ENCODE results near the gene PER3. TPM values are rescaled to one million over a fixed set of nuclear protein-coding genes. Genes with fewer than 3 reads are reported as not detected.

The PER3 gene
- total RNA-seq, 1 experiment from 2014 or later, result 4.3 TPM

- intact Hi-C loops (cut with micrococcal nuclease), result no loop called here
- Histone ChIP-seq H2AFZ (ENCODE audit: low read length) (no peak overlapping the region), H3K9me2 (replicated peaks; ENCODE audit: low read length) (no peaks in the 10 kb centered on the region), H3K27ac (ENCODE audit: low read length) (no peak overlapping the region), H3K4me2 (ENCODE audit: low read length) (no peak overlapping the region), H3K4me3 (ENCODE audit: low read length) (no peak overlapping the region), H3K27me3 (ENCODE audit: low read length) (no peaks in the 10 kb centered on the region), H3K36me3 (ENCODE audit: low read depth, low read length) (no peaks in the 10 kb centered on the region), H3K9me3 (ENCODE audit: low read length) (no peaks in the 10 kb centered on the region), H3F3A (ENCODE audit: low read length, unreplicated experiment) (no peaks in the 10 kb centered on the region), H4K20me1 (ENCODE audit: low read length) (no peaks in the 10 kb centered on the region), H3K79me2 (ENCODE audit: low read length) (no peaks in the 10 kb centered on the region), H3K4me1 (ENCODE audit: insufficient read depth, low read length) (no peaks in the 10 kb centered on the region), H3K9ac (ENCODE audit: low read length) (no peak overlapping the region)
- ChIA-PET CTCF (no interaction called here), POLR2A (ENCODE audit: unreplicated experiment) (no interaction called here)
- TF ChIP-seq CTCF (conservative IDR thresholded peaks at IDR 0.05; ENCODE audit: low read depth, low read length) (no peak), EZH2 (IDR thresholded peaks at IDR 0.05; ENCODE audit: low read length, unreplicated experiment) (no peak), EZH2phosphoT487 (IDR thresholded peaks at IDR 0.05; ENCODE audit: borderline replicate concordance, low read length) (no peak)
- ATAC-seq (no peak), DNase-seq (no peak)
- BruUV-seq (replicated peaks), result no TSS peak
Observed at GRCh38 chr1:7862211-7863060, 78.3 kb downstream of the PER3 start.

DNA sequence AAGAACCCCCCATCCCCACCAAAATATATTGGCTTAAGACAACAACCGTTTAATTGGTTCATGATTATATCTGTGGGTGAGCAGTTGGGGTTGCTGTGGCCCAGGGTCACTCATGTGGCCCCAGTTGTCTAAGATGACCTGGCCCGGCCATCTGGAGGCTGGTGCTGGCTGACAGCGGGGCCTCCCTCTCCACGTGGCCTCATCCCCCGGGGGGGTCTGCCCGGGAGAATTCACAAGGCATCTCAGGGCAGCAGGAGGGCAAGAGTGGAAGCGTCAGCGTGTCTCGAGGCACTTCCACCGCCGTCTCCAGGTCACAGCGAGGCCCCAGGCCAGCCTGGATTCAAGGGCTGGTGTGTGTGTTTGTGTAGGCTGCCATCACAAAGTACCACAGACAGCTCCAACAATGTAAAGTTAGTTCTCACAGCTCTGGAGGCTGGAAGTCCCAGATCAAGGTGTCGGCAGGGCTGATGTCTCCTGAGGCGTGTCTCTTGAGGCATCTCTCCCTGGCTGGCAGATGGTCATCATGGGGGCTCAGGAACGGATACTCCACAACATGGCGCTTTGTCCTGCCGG, 79.8 kb downstream of the PER3 start:
- Histone ChIP-seq H3K79me2 (ENCODE audit: low read length) (no peaks in the 10 kb centered on the region), H3K9me3 (ENCODE audit: low read length) (no peaks in the 10 kb centered on the region), H3K4me1 (ENCODE audit: insufficient read depth, low read length) (peaks cover 1% of the 10 kb centered on the region; the same call in 1 of the 2 replicates), H3K9me2 (replicated peaks; ENCODE audit: low read length) (no peaks in the 10 kb centered on the region), H3F3A (ENCODE audit: low read length, unreplicated experiment) (no peaks in the 10 kb centered on the region), H2AFZ (ENCODE audit: low read length) (no peak overlapping the region), H3K4me2 (ENCODE audit: low read length) (no peak overlapping the region), H3K36me3 (ENCODE audit: low read depth, low read length) (no peaks in the 10 kb centered on the region), H3K27me3 (ENCODE audit: low read length) (no peaks in the 10 kb centered on the region), H3K27ac (ENCODE audit: low read length) (no peak overlapping the region), H3K9ac (ENCODE audit: low read length) (no peak overlapping the region), H4K20me1 (ENCODE audit: low read length) (no peaks in the 10 kb centered on the region), H3K4me3 (ENCODE audit: low read length) (no peak overlapping the region)
- BruUV-seq (replicated peaks), result no TSS peak
- POLR2A ChIA-PET (ENCODE audit: unreplicated experiment), result no interaction called here
- ATAC-seq, result no peak
- no peak for DNase-seq
- TF ChIP-seq EZH2phosphoT487 (IDR thresholded peaks at IDR 0.05; ENCODE audit: borderline replicate concordance, low read length) (no peak), CTCF (conservative IDR thresholded peaks at IDR 0.05; ENCODE audit: low read depth, low read length) (no peak), EZH2 (IDR thresholded peaks at IDR 0.05; ENCODE audit: low read length, unreplicated experiment) (no peak)
- CTCF ChIA-PET, result no interaction called here
- intact Hi-C loops (cut with micrococcal nuclease), result no loop called here

GRCh38 chr1:7865978-7866377, 81.9 kb downstream of the PER3 start:
- CTCF ChIA-PET, result no interaction called here
- POLR2A ChIA-PET (ENCODE audit: unreplicated experiment), result no interaction called here
- Histone ChIP-seq H3K9me2 (replicated peaks; ENCODE audit: low read length) (no peaks in the 10 kb centered on the region), H3K4me2 (ENCODE audit: low read length) (no peak overlapping the region), H3K79me2 (ENCODE audit: low read length) (no peaks in the 10 kb centered on the region), H2AFZ (ENCODE audit: low read length) (no peak overlapping the region), H3K4me3 (ENCODE audit: low read length) (no peak overlapping the region), H4K20me1 (ENCODE audit: low read length) (no peaks in the 10 kb centered on the region), H3K9ac (ENCODE audit: low read length) (no peak overlapping the region), H3K36me3 (ENCODE audit: low read depth, low read length) (no peaks in the 10 kb centered on the region), H3K9me3 (ENCODE audit: low read length) (no peaks in the 10 kb centered on the region), H3K27me3 (ENCODE audit: low read length) (no peaks in the 10 kb centered on the region), H3K4me1 (ENCODE audit: insufficient read depth, low read length) (peaks cover 15% of the 10 kb centered on the region), H3F3A (ENCODE audit: low read length, unreplicated experiment) (no peaks in the 10 kb centered on the region), H3K27ac (ENCODE audit: low read length) (no peak overlapping the region)
- TF ChIP-seq CTCF (conservative IDR thresholded peaks at IDR 0.05; ENCODE audit: low read depth, low read length), result no peak
- TF ChIP-seq EZH2 (IDR thresholded peaks at IDR 0.05; ENCODE audit: low read length, unreplicated experiment), result no peak
- TF ChIP-seq EZH2phosphoT487 (IDR thresholded peaks at IDR 0.05; ENCODE audit: borderline replicate concordance, low read length), result no peak
- ATAC-seq (no peak), DNase-seq (no peak)
- intact Hi-C loops (cut with micrococcal nuclease), result no loop called here
- BruUV-seq (replicated peaks), result no TSS peak

All from PC-3 (cell line).